GM23338 (cell line): ENCODE data around the gene VSTM2B. TPM values are rescaled to one million over a fixed set of nuclear protein-coding genes. Genes with fewer than 3 reads are reported as not detected.

Source experiments
- ATAC-seq: fragments of 200-7000 bp; cut with Tn5 transposase; 3 replicates; pipeline ENCODE4 v1.9.1; 2020
- DNase-seq: peaks from one replicate; pipeline ENCODE4 v3.0.0-alpha.2; 2015; ENCODE audit warnings: low spot score
- H2AFZ ChIP-seq: fragments of 200-600 bp; sonication (generic); 2 replicates; pipeline ENCODE4 v1.8.0; 2016; ENCODE audit warnings: antibody characterized with exemption, mild to moderate bottlenecking, moderate library complexity
- H3F3A ChIP-seq: fragments of 200-600 bp; sonication (generic); replicated peaks from 2 replicates; pipeline ENCODE4 v1.8.0; 2017; ENCODE audit warnings: antibody characterized with exemption, mixed run types, low read depth
- H3K27ac ChIP-seq: fragments of 200-600 bp; sonication (generic); 2 replicates; pipeline ENCODE4 v1.6.1; 2016; ENCODE audit warnings: low read depth
- H3K27me3 ChIP-seq: fragments of 200-600 bp; sonication (generic); 2 replicates; pipeline ENCODE4 v1.8.0; 2016; ENCODE audit warnings: mild to moderate bottlenecking, mixed run types, moderate library complexity; ENCODE audit not compliant: insufficient read depth
- H3K36me3 ChIP-seq: fragments of 200-600 bp; sonication (generic); 2 replicates; pipeline ENCODE4 v1.8.0; 2016; ENCODE audit warnings: mild to moderate bottlenecking; ENCODE audit not compliant: insufficient read depth
- H3K4me1 ChIP-seq: fragments of 200-600 bp; sonication (generic); 2 replicates; pipeline ENCODE4 v1.8.0; 2016; ENCODE audit warnings: mild to moderate bottlenecking, moderate library complexity; ENCODE audit not compliant: insufficient read depth
- H3K4me2 ChIP-seq: fragments of 200-600 bp; sonication (generic); 2 replicates; pipeline ENCODE4 v1.7.1; 2017; ENCODE audit warnings: mixed run types
- H3K4me3 ChIP-seq: fragments of 200-600 bp; sonication (generic); 2 replicates; pipeline ENCODE4 v1.6.1; 2016; ENCODE audit warnings: mixed run types
- H3K79me2 ChIP-seq: fragments of 200-600 bp; sonication (generic); replicated peaks from 2 replicates; pipeline ENCODE4 v1.8.0; 2017; ENCODE audit warnings: mild to moderate bottlenecking; ENCODE audit not compliant: insufficient read depth
- H3K9me2 ChIP-seq: fragments of 200-600 bp; sonication (generic); 2 replicates; pipeline ENCODE4 v1.8.0; 2017; ENCODE audit not compliant: insufficient read depth
- H4K20me1 ChIP-seq: fragments of 200-600 bp; sonication (generic); replicated peaks from 2 replicates; pipeline ENCODE4 v1.8.0; 2017; ENCODE audit warnings: mild to moderate bottlenecking; ENCODE audit not compliant: insufficient read depth
- H3K27ac Mint-ChIP-seq: 2 replicates; pipeline ENCODE4 v1.8.0; 2020; ENCODE audit warnings: inconsistent platforms, mild to moderate bottlenecking, moderate library complexity, mixed read lengths
- H3K27me3 Mint-ChIP-seq: 3 replicates; pipeline ENCODE4 v1.8.0; 2022; ENCODE audit warnings: low read depth, mild to moderate bottlenecking, moderate library complexity, mixed read lengths, inconsistent platforms; ENCODE audit not compliant: insufficient read depth, poor library complexity
- H3K36me3 Mint-ChIP-seq: 3 replicates; pipeline ENCODE4 v1.8.0; 2021; ENCODE audit warnings: low read depth, mild to moderate bottlenecking, inconsistent platforms, moderate library complexity, mixed read lengths
- H3K4me1 Mint-ChIP-seq: 3 replicates; pipeline ENCODE4 v1.8.0; 2020; ENCODE audit warnings: mild to moderate bottlenecking, inconsistent platforms, mixed read lengths
- H3K4me3 Mint-ChIP-seq: 3 replicates; pipeline ENCODE4 v1.8.0; 2021; ENCODE audit warnings: moderate library complexity, mild to moderate bottlenecking, inconsistent platforms, mixed read lengths
- H3K9me3 Mint-ChIP-seq: 3 replicates; pipeline ENCODE4 v1.8.0; 2020; ENCODE audit warnings: moderate library complexity, mild to moderate bottlenecking, inconsistent platforms, mixed read lengths
- CREB1 ChIP-seq: fragments of 250-450 bp; sonication (Bioruptor Pico); IDR thresholded peaks from 2 replicates; pipeline ENCODE4 v1.5.0; 2020; ENCODE audit warnings: low read depth, mild to moderate bottlenecking, moderate library complexity
- CTCF ChIP-seq, 2 experiments: fragments of 200-600 bp in 1 of 2; sonication (generic) in 1 of 2; conservative IDR thresholded peaks; 2 replicates each; pipeline versions ENCODE4 v1.5.1 to v1.6.1; 2016 to 2017; ENCODE audit warnings: antibody characterized with exemption in 2 of 2, low read depth in 2 of 2, mild to moderate bottlenecking in 2 of 2, moderate library complexity in 1 of 2
- ETS1 ChIP-seq: IDR thresholded peaks from 2 replicates; pipeline ENCODE4 v1.6.1; 2016; ENCODE audit warnings: antibody characterized with exemption
- EZH2 ChIP-seq: fragments of 200-600 bp; sonication (generic); IDR thresholded peaks from one replicate; pipeline ENCODE4 v1.8.0; 2017; ENCODE audit warnings: antibody characterized with exemption, mild to moderate bottlenecking, low read depth; ENCODE audit not compliant: unreplicated experiment
- EZH2phosphoT487 ChIP-seq: fragments of 200-600 bp; sonication (generic); IDR thresholded peaks from one replicate; pipeline ENCODE4 v1.8.1; 2018; ENCODE audit warnings: antibody characterized with exemption; ENCODE audit not compliant: unreplicated experiment
- JUNB ChIP-seq: IDR thresholded peaks from one replicate; pipeline ENCODE4 v1.6.1; 2016; ENCODE audit warnings: antibody characterized with exemption; ENCODE audit not compliant: unreplicated experiment
- POLR2AphosphoS5 ChIP-seq: IDR thresholded peaks from 2 replicates; pipeline ENCODE4 v1.6.1; 2016; ENCODE audit warnings: antibody characterized with exemption, low read depth
- REST ChIP-seq: IDR thresholded peaks from one replicate; pipeline ENCODE4 v1.6.1; 2018; ENCODE audit warnings: antibody characterized with exemption; ENCODE audit not compliant: unreplicated experiment
- STAT1 ChIP-seq: IDR thresholded peaks from one replicate; pipeline ENCODE4 v1.6.1; 2016; ENCODE audit warnings: antibody characterized with exemption; ENCODE audit not compliant: unreplicated experiment
- ZNF114 ChIP-seq: fragments of 250-450 bp; sonication (Bioruptor Pico); IDR thresholded peaks from 2 replicates; pipeline ENCODE4 v1.5.0; 2020; ENCODE audit warnings: mild to moderate bottlenecking, moderate library complexity
- ZNF331 ChIP-seq: fragments of 250-450 bp; sonication (Bioruptor Pico); IDR thresholded peaks from 2 replicates; pipeline ENCODE4 v1.5.0; 2020; ENCODE audit warnings: low read depth, mild to moderate bottlenecking, moderate library complexity
- ZNF462 ChIP-seq: fragments of 250-450 bp; sonication (Bioruptor Pico); IDR thresholded peaks from 2 replicates; pipeline ENCODE4 v1.5.0; 2020; ENCODE audit warnings: mild to moderate bottlenecking, moderate library complexity
- polyA plus RNA-seq: library from polyadenylated mRNA; unstranded; fragments of >200 nt; fragmentation: Nextera tagmentation; extraction: Ambion mirVana; gene quantifications from 2 replicates; pipeline ENCODE4 v1.2.1, GENCODE V29; 2016
- total RNA-seq: library from RNA; depleted of rRNA; stranded (reverse); fragments of >200 nt; shearing (Covaris generic); gene quantifications from 2 replicates; pipeline ENCODE4 v1.2.3, GENCODE V29; 2014

VSTM2B gene
- total and polyA plus RNA-seq, 2 experiments from 2014 or later: 1.2 to 1.8 TPM

- Histone ChIP-seq H3K27me3 (no peaks in the 10 kb centered on the region), H3F3A (no peaks in the 10 kb centered on the region), H3K9me2 (no peaks in the 10 kb centered on the region), H3K36me3 (no peaks in the 10 kb centered on the region), H3K4me1 (no peaks in the 10 kb centered on the region), H3K4me3 (no peak overlapping the region), H3K4me2 (no peak overlapping the region), H3K27ac (no peak overlapping the region), H4K20me1 (no peaks in the 10 kb centered on the region), H3K79me2 (no peaks in the 10 kb centered on the region), H2AFZ (no peak overlapping the region)
- Mint-ChIP-seq H3K27me3 (peaks cover 4% of the 10 kb centered on the region), H3K27ac (no peak overlapping the region; the same call in 1 of the 2 replicates), H3K4me3 (no peak overlapping the region), H3K4me1 (peaks cover 3% of the 10 kb centered on the region; the same call in 1 of the 3 replicates), H3K36me3 (peaks cover 3% of the 10 kb centered on the region; the same call in 2 of the 3 replicates), H3K9me3 (peaks cover 5% of the 10 kb centered on the region; the same call in 1 of the 3 replicates)
- ATAC-seq (no peak), DNase-seq (no peak)
- TF ChIP-seq ZNF114 (CRISPR knock-in tag) (no peak), JUNB (no peak), REST (no peak), ZNF331 (CRISPR knock-in tag) (no peak), EZH2phosphoT487 (no peak), ETS1 (no peak), EZH2 (no peak), ZNF462 (CRISPR knock-in tag) (no peak), CREB1 (CRISPR knock-in tag) (no peak), CTCF (conservative IDR thresholded peaks at IDR 0.05; ENCODE audit: low read depth in 2 of 2) (no peak), STAT1 (no peak), POLR2AphosphoS5 (no peak)
Observed at GRCh38 chr19:29547361-29547960, 21.7 kb downstream of the VSTM2B start.
